ENCODE measurements around the gene OSTF1.

DNA sequence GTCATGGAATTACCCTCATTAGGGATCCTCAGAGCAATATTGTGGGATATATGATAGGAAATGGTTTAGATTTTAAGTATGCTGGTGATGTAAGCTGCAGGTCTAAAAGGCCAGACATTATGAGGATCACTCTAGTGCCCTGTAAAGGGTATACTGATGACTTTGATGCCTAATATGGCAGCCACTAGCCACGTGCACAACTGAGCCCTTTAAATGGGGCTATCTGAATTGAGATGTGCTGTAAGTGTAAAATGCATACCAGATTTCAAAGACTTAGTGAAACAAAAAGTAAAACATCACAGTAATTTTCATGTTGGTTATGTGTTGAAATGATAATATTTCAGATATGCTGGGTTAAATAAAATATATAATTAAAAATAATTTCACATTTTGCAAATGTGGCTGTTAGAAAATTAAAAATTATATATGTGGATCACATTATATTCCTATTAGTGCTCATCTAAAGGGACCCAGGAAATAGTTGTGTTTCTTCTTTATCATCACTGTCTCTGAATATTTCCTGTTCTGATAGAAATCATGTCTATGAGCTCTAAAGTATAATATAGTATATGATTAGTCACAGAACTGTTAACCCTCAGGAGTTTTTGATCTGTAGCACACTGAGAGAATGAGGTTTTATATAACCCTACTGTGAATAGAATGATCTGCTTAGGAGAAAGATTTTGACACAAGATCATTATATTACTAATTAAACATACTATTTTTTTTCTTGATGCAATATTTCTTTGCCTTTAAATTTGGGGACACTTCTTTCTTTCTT is 50.1 kb downstream of the OSTF1 start:
- TF ChIP-seq, protein P1, sequence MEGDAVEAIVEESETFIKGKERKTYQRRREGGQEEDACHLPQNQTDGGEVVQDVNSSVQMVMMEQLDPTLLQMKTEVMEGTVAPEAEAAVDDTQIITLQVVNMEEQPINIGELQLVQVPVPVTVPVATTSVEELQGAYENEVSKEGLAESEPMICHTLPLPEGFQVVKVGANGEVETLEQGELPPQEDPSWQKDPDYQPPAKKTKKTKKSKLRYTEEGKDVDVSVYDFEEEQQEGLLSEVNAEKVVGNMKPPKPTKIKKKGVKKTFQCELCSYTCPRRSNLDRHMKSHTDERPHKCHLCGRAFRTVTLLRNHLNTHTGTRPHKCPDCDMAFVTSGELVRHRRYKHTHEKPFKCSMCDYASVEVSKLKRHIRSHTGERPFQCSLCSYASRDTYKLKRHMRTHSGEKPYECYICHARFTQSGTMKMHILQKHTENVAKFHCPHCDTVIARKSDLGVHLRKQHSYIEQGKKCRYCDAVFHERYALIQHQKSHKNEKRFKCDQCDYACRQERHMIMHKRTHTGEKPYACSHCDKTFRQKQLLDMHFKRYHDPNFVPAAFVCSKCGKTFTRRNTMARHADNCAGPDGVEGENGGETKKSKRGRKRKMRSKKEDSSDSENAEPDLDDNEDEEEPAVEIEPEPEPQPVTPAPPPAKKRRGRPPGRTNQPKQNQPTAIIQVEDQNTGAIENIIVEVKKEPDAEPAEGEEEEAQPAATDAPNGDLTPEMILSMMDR (IDR thresholded peaks at IDR 0.05): no peak
- no peak for TF ChIP-seq POLR2A (IDR thresholded peaks at IDR 0.05)

Data from breast epithelium (tissue), 3 donors.